Stimulated activated CD4-positive, alpha-beta T cell treated with anti-CD3 and anti-CD28 coated beads, Interleukin-4, amount 100 ng/mL, for 1 hour (primary cell): ENCODE data around the gene ATP13A3.
A peak's percentile ranks its signal among the peaks of the same experiment; 100 is the strongest.
"Not testable (repeated sequence)": the region's sequence is repeated elsewhere in the genome, so short reads cannot be mapped to it uniquely, and the experiment has no call there.

Source experiments
- DNase-seq: peaks from one replicate; pipeline ENCODE4 v3.0.0-alpha.2; 2020

ATP13A3 gene

DNA sequence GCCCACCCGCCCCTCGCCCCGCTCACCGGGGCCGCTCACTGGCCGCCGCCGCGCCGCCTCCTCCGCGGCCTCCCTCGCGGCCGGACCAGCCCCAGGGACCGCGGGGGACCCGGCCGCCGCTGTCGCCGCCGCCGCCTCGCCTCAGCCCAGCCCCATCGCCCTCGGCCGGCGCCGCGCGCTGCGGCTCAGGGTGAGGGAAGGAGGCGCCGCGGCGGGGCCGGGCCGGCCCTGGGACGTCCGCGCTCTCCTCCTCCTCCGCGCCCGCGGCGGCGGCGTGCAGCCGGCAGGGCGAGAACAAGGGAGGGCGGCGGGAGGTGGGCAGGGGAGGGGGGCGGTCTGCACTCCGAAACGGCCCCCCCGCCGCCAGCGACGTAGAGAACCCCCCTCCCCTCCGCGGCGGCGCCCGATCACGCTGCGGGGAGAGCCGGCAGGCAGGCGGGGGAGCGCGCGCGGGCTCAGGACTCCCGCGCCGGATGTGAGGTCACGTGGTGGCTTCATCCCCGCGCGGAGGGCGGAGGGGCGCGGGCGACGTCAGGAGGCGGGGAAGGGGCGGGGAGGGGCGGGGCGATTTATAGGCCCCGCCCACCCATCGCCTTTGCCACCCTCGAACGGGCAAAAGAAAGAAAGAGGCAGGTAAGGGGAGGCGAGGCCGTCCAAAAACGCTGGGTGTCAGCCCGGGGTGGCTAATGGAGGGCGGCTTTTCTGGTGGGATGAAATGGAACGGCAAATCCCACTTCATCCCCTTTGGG lies at the start of gene ATP13A3:
Gene ATP13A3 (minus strand): TSS at position 463 of the 749 bp plus-strand sequence. CDS start 24,812 bp downstream, outside the sequence.
- DNase-seq, result peak; percentile 88

DNA sequence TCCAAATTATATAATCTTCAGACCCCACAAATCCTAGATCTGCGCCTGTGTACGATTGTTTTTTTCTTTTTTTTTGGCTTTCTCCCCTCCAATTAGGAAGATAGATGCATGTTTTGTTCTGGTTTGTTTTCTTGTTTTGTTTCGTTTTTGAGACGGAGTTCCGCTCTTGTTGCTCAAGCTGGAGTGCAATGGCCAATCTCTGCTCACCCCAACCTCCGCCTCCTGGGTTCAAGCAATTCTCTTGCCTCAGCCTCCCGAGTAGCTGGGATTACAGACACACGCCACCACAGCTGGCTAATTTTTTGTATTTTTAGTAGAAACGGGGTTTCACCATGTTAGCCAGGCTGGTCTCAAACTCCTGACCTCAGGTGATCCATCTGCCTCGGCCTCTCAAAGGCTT lies 48.4 kb upstream of the ATP13A3 start:
- DNase-seq, result not testable (repeated sequence)

DNA sequence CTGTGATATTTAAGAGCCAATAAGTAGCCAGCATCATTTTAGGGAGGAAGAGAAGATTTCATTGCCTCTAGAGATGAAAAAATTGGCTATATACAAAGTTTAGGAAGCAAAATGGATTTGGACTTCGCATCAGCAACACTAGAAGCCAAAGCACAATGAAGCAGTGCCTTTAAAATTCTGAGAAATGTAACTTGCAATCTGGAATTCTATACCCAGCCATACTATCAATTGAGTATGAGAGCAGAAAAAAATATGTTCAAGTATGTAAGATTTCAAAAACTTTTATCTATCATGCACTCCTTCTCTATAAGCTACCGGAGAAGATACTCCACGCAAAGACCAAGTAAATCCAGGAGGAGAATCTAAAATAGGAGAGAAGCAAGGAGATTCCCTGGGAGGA lies 47.4 kb upstream of the ATP13A3 start:
- DNase-seq, result no peak

DNA sequence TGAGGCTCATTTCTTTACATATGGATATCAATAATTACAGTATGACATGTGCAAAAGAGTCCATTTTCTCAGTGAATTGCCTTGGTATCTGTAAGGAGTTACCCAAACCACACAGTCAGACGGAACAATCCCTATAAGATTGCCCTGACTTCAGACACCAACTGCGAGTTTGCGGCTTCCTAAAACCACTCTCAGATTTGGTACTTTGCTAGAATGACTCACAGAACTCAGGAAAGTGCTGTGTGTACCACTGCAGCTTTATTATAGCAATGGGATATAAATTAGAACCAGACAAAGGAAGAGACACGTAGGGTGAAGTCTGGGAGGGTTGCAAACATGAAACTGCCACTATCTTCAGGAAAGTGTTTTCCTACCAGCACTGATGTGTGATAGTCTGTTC lies 45.8 kb upstream of the ATP13A3 start:
- DNase-seq, result no peak

DNA sequence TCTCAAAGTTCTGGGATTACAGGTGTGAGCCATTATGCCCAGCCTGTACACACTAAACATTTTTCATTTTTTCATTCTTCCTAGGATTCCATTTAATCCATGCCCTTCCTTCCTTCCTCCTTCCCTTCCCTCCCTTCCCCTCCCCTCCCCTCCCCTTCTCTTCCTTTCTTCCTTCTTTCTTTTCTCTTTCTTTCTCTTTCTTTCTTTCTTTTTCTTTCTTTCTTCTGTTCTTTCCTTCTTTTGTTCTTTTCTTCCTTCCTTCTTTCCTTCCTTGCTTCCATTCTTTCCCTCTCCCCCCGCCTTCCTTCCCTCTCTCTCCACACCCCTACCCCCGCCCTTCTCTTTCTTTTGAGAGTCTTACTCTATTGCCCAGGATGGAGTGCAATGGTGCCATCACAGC lies 40.9 kb upstream of the ATP13A3 start:
- no peak for DNase-seq

DNA sequence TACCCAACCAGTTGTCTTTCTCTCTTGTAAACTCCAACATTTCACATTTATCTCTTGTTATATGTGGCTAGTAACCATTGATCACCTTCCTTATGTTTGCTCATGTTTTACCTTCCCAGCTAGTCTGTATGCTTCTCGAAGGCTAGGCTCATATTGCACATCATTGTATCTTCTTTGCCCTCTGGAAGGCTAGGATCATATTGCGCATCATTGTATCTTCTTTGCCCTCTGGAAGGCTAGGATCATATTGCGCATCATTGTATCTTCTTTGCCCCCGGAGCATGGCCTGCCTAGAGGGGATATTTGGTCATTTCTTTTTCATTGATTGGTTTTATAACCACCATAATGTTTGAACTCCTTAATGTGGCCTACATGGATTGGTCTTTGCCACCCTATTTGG lies 39.4 kb upstream of the ATP13A3 start:
- DNase-seq, result no peak

DNA sequence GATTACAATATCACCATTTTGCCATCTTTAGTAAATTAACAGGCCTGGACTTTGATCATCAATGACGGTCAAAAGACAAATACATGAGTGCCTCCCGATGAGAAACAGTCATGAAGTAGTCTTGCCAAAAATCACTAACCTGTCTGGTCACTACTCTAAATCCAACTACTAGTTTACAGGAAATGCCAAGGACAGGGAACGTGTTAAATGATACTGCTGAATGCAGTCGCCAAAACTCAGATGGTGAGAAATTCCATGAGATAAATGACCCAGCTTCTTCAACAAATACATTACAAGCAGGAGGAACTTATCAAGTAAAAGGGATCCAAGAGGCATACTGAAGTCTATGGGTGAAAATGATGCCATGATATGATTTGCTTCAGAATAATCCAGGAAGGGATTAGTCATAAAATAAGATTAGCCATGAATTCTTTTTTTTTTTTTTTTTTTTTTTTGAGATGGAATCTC lies 35.8 kb upstream of the ATP13A3 start:
- no peak for DNase-seq

DNA sequence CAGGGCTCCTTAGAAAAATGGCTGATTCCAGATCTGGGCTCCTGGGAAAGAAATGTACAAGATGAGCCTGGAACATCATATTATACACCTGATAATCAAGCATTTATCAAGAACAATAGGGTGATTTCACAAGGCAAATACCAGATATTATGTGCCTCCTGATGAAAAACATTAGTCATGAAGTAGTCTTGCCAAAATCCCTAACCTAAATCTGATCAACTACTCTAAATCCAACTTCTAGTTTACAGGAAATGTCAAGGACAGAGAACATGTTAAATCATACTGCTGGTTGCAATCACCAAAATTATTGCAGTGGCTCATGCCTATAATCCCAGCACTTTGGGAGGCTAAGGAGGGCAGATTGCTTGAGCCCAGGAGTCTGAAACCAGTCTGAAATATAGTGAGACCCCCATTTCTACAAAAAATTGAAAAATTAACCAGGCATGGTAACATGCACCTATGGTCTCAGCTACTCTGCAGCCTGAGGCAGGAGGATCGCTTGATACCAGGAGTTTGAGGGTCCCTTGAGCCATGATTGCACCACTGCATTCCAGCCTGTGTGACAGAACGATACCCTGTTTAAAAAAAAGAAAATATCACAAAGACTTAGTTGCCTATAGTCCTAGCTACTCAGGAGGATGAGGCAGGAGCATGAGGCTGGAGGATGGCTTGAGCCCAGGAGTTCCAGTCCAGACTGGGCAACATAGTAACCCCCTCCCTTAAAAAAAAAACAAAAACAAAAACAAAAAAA lies 34.9 kb upstream of the ATP13A3 start:
- no peak for DNase-seq

DNA sequence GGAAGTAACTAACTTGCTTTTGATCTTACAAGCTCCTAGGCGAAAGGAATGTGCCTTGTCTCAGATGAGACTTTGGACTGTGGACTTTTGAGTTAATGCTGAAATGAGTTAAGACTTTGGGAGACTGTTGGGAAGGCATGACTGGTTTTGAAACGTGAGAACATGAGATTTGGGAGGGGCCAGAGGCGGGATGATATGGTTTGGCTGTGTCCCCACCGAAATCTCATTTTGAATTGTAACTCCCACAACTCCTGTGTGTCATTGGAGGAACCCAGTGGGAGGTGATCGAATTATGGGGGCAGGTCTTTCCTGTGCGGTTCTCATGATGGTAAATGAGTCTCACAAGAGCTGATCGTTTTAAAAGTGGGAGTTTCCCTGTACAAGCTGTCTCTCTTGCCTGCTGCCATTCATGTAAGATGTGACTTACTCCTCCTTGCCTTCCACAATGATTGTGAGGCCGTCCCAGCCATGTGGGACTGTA lies 33.9 kb upstream of the ATP13A3 start:
- DNase-seq, result peak; percentile 67

DNA sequence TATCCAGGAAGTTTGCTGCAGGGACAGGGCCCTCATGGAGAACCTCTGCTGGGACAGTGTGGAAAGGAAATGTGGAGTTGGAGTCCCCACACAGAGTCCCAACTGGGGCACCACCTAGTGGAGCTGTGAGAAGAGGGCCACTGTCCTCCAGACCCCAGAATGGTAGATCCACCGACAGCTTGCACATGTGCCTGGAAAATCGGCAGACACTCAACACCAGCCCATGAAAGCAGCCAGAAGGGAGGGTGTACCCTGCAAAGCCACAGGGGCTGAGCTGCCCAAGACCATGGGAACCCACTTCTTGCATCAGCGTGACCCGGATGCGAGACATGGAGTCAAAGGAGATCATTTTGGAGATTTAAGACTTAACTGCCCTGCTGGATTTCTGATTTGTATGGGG lies 33.4 kb upstream of the ATP13A3 start:
- DNase-seq, result not testable (repeated sequence)

DNA sequence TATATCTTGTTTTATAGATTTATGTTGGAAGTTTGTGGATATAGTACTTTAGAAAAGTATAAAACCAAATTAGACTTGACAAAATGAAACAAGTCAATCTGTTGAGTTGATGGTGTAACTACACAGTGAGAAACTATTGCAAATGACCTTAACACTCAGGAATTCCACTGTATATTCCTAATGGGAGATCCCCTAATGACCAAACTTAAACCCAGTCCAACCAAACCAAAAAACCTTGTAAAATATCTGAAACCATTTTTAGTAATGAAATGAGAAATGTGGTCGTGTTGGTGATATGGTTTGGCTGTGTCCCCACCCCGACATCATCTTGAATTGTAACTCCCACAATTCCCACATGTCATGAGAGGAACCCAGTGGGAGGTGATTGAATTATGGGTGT lies 31.9 kb upstream of the ATP13A3 start:
- no peak for DNase-seq

DNA sequence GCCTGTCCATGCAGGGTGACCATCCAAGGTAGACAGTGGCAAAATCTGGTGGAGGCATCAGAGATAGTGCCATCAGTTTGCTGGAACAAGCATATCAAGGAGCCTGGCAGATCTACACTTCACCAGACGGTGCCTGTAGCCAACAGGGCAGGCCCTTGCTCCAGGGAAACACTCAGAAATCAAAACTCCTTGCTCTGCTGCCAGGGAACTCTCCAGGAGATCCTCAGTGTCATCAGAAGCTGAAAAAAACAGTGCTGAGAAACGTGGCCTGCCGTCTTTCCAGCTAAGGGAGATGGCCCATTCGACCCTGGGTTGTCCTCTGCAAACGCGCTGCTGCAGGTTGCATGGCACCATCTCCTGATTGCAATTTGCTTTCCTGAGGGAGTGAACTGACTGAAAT lies 30.5 kb upstream of the ATP13A3 start:
- no peak for DNase-seq

DNA sequence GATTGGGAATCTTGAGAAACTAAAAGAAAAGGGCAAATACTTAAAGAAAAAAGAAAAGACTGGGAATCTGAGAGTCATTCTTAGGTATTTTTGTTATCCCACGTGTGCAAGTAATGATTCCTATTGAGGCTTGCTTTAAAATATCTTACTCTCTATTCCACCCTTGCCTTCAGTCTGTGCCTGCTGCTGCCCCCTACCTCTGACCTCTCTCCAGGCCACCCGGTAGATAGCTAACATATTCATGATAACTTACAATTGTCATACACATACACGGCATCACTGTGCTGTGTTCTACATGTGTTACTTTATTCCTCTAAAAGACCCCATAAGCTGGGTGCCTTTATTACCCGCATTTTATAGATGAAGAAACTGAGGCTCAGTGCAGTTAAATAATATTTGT lies 27.8 kb upstream of the ATP13A3 start:
- DNase-seq, result no peak

DNA sequence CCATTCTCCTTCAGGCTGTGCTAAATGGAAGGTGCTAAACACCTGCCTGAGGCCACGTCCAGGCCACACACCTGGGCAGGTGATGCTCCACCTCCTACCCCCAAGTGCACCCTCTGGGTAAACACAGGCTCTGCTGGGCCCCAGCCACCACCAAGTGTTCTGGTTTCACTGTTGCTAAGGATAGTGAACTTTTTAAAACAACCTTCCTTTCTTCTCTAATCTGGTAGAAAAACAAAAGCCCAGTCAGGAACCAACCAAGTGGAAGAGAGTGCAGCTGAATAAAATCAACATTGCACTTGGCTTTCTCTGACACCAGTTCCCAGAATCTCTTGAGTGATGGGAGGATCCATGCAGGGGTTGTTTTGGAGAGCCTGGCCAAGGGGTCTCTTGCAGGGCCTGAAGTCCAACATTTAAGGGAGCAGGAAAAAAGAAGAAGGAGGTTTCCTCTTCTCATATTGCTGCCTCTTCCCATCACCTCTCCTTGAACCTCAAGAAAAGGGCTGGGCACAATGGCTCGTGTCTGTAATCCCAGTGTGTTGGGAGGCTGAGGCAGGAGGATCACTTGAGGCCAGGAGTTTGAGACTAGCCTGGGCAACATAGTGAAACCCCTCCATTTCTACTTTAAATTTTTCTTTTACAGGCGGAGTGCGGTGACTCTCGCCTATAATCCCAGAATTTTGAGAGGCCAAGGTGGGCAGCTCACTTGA lies 26.2 kb upstream of the ATP13A3 start:
- DNase-seq, result no peak

DNA sequence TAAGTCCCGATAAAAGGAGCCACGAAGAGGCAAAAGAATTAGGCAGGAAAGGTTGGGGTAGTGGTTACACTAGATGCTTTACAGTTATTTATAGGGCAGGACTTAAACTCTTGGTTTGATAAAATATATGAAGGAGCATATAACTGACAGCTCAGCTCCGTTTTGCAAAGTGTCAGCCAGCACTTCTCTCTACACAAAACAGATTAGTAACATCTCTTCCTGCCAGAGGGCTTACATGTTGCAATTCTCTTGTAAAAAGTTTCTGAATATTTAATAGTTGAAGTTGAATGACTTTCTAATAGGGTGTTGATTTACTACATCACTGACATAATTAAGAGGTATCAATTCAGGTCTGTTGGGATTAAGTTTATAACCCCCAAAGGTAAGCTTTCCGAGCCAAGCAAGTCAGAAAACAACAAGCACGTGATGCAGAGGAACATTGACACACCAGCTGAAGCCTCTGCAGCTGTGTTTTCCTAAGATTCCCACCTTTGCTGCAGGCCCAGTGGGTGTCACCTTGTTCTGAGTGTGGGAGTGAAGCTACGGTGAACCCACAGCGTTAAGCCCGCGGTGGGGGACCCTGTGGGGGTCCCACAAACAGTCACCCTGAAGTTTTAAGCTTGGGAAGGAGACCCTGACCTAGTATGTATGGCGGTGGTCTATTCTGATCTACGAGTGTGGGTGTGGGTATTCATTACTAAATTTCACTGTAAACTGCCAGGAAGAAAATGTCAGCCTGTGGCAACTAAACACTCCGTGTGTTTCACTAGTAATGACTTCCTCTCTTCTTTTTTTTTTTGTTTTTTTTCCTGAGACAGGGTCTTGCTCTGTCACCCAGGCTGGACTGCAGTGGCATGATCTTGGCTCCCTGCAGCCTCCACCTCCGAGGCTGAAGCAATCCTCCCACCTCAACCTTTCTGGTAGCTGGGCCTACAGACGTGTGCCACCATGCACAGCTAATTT lies 22.0 kb upstream of the ATP13A3 start:
- no peak for DNase-seq

DNA sequence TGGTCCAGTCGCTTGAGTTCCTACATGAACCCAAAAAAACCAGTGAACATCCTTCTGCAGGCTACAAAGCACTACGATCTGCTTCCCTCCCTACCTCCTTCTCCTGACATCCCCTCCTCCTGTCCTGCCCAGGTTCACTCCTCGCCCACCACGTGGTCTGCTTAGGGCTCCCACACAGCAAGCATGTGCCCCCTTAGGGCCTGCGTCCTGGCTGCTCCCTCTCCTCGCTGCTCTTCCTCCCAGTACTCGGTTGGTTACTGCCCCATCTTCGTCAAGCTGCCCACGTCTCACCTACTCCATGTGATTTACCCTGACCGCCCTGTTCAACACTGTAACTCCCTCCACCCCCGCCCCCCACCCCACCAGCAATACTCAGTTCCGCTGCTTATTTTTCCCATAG lies 20.8 kb upstream of the ATP13A3 start:
- DNase-seq, result no peak

DNA sequence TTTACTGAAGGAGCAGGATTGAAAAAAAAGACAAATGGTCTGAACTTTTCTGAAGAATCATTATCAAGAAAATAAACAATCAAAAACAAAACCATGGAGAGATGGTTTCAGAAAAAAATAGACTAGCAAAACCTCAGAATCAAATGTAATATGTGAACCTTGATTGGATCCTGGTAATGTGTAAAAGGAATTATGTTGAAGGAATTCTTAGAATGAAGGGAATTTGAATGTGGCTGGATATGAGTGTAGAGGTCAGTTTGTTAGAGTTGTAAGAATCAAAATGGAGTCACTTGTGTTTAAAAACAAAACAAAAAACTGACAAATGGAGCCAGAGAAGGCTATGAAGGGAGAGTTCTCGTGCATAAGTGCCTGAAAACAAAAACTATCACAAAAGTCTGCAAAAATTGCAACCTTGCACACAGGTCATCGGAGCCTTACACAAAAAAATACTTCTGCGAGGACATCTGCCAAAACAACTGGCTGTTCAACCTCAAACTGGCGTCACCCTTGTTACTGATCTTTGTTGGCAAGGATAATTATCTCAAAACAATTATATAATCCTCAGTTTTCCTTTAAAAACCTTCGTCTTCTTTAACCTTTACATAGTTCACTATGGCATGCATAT lies 19.1 kb upstream of the ATP13A3 start:
- no peak for DNase-seq

DNA sequence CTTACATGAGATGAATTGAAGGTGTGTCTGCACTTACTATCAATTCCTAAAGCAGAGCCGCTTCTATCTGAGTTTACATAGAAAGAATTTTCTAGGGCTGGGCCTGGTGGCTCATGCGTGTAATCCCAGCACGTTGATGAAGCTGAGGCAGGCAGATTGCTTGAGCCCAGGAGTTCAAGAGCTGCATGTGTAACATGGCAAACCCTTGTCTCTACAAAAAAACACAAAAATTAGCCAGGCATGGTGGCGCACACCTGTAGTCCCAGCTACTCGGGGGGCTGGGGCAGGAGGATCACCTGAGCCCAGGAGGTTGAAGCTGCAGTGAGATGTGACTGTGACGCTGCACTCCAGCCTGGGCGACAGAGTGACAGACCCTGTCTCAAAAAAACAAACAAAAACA lies 18.1 kb upstream of the ATP13A3 start:
- no peak for DNase-seq

DNA sequence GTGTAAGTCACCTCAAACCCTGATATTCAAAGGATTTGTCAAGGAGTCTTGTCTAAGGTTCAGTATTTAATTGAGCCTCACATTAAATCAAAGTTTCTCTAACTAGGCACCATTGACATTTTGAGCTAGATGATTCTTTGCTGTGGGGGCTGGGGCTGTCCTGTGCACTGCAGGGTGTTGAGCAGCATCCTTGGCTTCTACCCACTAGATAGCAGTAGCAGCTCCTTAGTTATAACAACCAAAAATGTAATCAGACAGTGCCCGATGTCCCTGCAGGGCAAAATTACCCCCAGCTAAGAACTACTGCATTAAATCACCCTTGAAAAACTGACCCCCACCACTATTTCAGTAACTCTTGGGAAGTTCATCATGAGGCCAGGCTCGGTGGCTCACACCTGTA lies 17.3 kb upstream of the ATP13A3 start:
- DNase-seq, result no peak

DNA sequence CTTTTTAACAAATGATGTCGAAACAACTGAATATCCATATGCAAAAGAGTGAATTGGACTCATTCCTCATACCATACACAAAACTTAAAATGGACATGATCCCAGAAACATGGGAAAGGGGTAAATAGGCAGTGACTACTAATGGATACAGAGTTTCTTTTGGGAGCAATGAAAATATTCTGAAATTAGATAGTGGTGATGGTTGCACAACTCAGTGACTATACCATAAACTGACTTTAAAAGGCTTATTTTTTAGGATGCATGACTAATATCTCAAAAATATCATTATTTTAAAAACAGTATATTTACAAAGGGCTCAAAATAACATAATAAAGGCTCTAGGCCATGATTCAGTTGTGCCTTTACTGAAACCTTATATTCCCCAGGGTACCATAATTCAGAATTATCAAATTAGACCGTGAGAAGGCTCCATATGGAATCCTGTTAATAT lies 16.3 kb upstream of the ATP13A3 start:
- no peak for DNase-seq

DNA sequence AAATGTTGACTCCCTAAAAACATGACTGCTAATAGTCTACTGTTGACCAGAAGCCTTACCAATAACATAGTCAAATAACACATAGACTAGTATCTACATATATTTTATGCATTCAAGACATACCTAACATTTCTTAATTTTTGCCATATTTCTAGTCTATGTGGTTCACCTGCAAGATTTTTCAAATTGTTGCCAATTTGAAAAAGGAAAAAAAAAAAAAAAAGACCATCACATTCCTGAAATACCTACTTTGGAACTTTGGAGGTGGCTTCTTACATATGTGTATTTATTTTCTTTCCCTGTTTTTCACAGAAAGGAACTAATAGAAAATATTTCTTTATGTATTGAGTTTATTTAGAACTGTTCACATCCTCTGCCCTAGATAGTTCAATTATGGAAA lies 13.4 kb upstream of the ATP13A3 start:
- no peak for DNase-seq

DNA sequence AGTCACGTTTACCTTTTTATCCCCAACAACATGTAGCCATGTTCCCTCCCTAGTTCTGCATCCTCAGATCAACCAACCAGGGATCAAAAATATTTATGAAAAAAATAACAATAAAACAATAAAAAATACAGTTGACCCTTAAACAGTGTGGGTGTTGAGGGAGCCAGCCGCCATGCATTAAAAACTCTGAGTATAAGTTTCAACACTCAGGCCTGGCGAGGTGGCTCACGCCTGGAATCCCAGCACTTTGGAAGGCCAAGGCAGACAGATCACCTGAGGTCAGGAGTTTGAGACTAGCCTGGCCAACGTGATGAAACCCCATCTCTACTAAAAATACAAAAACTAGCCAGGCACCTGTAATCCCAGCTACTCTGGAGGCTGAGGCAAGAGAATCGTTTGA lies 12.7 kb upstream of the ATP13A3 start:
- not testable (repeated sequence) for DNase-seq
